DND-41 (cell line): ENCODE measurements around the gene RALA.

Experiments used
- EZH2 ChIP-seq: IDR thresholded peaks from 3 replicates; pipeline ENCODE4 v1.6.1; 2012; ENCODE audit warnings: borderline replicate concordance, low read depth, mild to moderate bottlenecking, moderate library complexity, low read length, inconsistent platforms; ENCODE audit not compliant: severe bottlenecking
- TF ChIP-seq, protein P1 (sequence below): IDR thresholded peaks from 2 replicates; pipeline ENCODE4 v1.5.1; 2012; ENCODE audit warnings: borderline replicate concordance, low read length, moderate library complexity, mild to moderate bottlenecking; ENCODE audit not compliant: poor library complexity, severe bottlenecking; ENCODE audit errors: extremely low read depth

GRCh38 chr7:39732837-39733804 lies 109.7 kb downstream of the RALA start:
- TF ChIP-seq, protein P1, sequence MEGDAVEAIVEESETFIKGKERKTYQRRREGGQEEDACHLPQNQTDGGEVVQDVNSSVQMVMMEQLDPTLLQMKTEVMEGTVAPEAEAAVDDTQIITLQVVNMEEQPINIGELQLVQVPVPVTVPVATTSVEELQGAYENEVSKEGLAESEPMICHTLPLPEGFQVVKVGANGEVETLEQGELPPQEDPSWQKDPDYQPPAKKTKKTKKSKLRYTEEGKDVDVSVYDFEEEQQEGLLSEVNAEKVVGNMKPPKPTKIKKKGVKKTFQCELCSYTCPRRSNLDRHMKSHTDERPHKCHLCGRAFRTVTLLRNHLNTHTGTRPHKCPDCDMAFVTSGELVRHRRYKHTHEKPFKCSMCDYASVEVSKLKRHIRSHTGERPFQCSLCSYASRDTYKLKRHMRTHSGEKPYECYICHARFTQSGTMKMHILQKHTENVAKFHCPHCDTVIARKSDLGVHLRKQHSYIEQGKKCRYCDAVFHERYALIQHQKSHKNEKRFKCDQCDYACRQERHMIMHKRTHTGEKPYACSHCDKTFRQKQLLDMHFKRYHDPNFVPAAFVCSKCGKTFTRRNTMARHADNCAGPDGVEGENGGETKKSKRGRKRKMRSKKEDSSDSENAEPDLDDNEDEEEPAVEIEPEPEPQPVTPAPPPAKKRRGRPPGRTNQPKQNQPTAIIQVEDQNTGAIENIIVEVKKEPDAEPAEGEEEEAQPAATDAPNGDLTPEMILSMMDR, result no peak
- no peak for TF ChIP-seq EZH2
